Vagina (tissue), 2 donors: ENCODE measurements around the gene SLC25A28. TPM values are rescaled to one million over a fixed set of nuclear protein-coding genes. Genes with fewer than 3 reads are reported as not detected.
A peak's percentile ranks its signal among the peaks of the same experiment; 100 is the strongest.

ENCODE experiments used
- DNase-seq, 2 donors: peaks; one replicate each; pipeline ENCODE4 v3.0.0-alpha.2; 2017; ENCODE audit errors: extremely low spot score in 2 of 2
- H3K27ac ChIP-seq: fragments of 200-600 bp; sonication (generic); one replicate; pipeline ENCODE4 v1.5.1; 2019
- H3K27me3 ChIP-seq: fragments of 200-600 bp; sonication (generic); one replicate; pipeline ENCODE4 v1.5.1; 2019
- H3K36me3 ChIP-seq, 2 donors: fragments of 200-600 bp; sonication (generic); one replicate each; pipeline ENCODE4 v1.5.1; 2017 to 2019
- H3K4me1 ChIP-seq: fragments of 200-600 bp; sonication (generic); one replicate; pipeline ENCODE4 v1.5.1; 2019
- H3K4me3 ChIP-seq, 2 donors: fragments of 200-600 bp; sonication (generic); 1 replicate in 1 of 2; 2 replicates in 1 of 2; pipeline ENCODE4 v1.5.1; 2016 to 2019
- H3K9me3 ChIP-seq: fragments of 200-600 bp; sonication (generic); one replicate; pipeline ENCODE4 v1.5.1; 2019
- POLR2A ChIP-seq, 2 donors: fragments of 450-650 bp; IDR thresholded peaks; one replicate each; pipeline ENCODE4 v1.6.1; 2017; ENCODE audit warnings: antibody characterized with exemption in 2 of 2, mild to moderate bottlenecking in 2 of 2, moderate library complexity in 2 of 2
- POLR2AphosphoS5 ChIP-seq, 2 donors: sonication (generic); formaldehyde crosslinking; IDR thresholded peaks; one replicate each; pipeline ENCODE4 v1.9.0; 2017; ENCODE audit warnings: antibody characterized with exemption in 2 of 2, mild to moderate bottlenecking in 2 of 2, low read depth in 1 of 2; ENCODE audit not compliant: insufficient read depth in 1 of 2
- intact Hi-C: fragments of 100-400 bp; cut with DNase I; formaldehyde crosslinking; loops from one replicate; pipeline ENCODE4 v1.15.1; 2023
- total RNA-seq: library from RNA; depleted of rRNA; stranded (reverse); fragments of >200 nt; gene quantifications from one replicate; pipeline ENCODE4 v1.2.3, GENCODE V29; 2016
- TF ChIP-seq, protein P1 (sequence below), 3 experiments: fragments of 450-650 bp in 2 of 3; fragments of 200-600 bp in 1 of 3; sonication (generic) in 1 of 3; IDR thresholded peaks; one replicate each; pipeline ENCODE4 v1.5.1; 2017 to 2019; ENCODE audit warnings: antibody characterized with exemption in 3 of 3, mild to moderate bottlenecking in 2 of 3, moderate library complexity in 2 of 3

SLC25A28 gene
- total RNA-seq, 1 donor from 2014 or later, result 31.2 TPM

DNA sequence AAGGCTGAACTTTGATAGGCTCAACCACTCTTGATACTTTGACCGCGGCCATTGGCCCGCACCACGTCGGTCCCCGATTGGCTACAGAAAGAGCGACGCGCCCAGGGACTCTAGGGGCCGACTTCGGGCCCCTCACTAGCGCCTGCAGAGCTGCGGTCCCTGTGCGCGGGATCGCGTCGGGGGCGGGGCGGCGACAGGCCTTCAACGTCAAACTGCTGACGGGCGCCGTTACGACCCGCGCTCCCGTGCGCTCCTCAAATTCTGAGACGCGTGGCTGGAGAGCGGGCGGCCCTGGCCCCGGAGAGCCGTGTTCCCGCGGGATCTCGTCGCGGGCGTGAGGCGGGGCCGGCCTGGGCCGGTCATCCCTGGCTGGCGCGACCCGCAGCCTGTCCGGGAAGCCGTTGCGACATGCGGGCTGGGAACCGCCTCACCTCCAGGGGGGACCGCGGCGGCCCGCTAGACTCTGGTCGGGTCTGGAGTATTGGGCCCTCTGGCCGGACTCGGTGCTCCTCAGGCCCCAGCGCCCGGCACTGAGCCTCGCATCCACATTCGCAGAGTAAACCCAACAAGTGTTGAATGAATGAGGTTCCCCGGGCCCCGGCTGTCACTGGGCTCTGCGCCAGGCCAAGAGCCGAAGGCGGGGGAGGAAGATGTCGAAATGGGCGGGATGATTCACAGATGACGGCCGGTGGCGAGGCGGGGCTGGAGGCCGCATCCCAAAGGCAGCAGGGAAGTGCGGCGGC is 643 bp upstream of the SLC25A28 start:
- H3K36me3 ChIP-seq, result no peaks in the 10 kb centered on the region
- peak overlapping the region; percentile 94 to 98 for H3K4me3 ChIP-seq
- H3K4me1 ChIP-seq, result peaks cover 48% of the 10 kb centered on the region
- H3K27me3 ChIP-seq, result no peaks in the 10 kb centered on the region
- H3K9me3 ChIP-seq, result no peaks in the 10 kb centered on the region
- H3K27ac ChIP-seq, result peak overlapping the region; percentile 98
- TF ChIP-seq, protein P1, sequence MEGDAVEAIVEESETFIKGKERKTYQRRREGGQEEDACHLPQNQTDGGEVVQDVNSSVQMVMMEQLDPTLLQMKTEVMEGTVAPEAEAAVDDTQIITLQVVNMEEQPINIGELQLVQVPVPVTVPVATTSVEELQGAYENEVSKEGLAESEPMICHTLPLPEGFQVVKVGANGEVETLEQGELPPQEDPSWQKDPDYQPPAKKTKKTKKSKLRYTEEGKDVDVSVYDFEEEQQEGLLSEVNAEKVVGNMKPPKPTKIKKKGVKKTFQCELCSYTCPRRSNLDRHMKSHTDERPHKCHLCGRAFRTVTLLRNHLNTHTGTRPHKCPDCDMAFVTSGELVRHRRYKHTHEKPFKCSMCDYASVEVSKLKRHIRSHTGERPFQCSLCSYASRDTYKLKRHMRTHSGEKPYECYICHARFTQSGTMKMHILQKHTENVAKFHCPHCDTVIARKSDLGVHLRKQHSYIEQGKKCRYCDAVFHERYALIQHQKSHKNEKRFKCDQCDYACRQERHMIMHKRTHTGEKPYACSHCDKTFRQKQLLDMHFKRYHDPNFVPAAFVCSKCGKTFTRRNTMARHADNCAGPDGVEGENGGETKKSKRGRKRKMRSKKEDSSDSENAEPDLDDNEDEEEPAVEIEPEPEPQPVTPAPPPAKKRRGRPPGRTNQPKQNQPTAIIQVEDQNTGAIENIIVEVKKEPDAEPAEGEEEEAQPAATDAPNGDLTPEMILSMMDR (IDR thresholded peaks at IDR 0.05), result no peak
- TF ChIP-seq POLR2A (IDR thresholded peaks at IDR 0.05) (peak in 1 of 2 donors; percentile 87), POLR2AphosphoS5 (IDR thresholded peaks at IDR 0.05; ENCODE audit: insufficient read depth in 1 of 2, low read depth in 1 of 2) (peak; percentile 44 to 97)
- intact Hi-C loops, result loop anchor here (5.0 kb wide), 1 partner anchor 36 kb away; the partner anchor contains the start of gene ENTPD7
- peak in 1 of 2 donors; percentile 97 for DNase-seq

DNA sequence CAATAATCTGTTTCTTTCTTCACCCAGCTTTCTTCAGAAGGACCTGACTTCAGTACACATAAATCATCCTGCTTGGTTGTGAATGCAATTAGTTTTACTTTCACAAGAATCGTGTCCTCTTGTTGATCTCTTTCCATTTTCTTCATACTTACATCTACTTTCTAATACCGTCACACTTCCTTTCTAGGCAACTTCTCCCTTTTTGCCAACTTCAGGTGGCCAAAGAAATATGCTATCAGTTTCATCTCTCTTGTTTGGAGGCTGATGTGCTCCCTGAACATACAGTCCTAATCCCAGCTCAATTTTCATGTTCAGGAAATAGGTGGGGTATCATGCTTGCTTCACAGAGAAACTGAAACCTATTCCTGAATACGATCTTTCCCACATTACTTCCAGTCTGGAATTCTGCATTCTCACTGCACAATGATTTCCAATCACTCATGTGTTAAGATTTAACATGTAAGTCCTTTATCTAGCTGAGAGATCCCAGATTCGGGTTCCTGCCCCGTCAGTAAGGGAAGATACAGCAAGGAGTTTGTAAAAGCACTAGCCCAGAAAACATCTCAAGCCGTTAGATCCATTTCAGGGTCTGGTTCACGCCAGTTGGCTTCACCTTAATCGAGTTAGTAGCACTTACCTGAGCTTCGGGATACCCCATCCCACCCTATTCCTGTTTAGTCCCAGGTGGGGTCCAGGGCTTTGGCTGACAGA is 994 bp downstream of the SLC25A28 start:
- intact Hi-C loops, result no loop called here
- peaks cover 50% of the 10 kb centered on the region for H3K4me1 ChIP-seq

DNA sequence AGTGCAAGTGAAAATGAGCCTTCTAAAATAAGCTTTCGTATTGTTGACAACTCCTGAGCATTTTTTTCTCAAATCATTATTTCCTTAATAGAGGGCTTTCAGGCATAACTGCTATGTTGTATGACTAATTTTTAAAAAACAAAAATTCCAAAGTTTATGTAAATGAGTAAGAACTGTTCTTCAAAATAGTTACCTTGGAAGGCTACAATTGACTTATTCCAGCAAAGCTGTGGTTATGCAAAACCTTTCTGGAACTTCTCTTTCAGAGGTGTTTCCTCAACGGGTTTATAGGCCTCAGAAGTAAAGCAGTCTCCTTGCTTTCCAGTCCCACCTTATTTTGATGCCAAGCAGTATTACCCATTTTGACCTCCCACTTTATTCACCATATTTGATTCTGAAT is 2.5 kb downstream of the SLC25A28 start:
- peak overlapping the region in 1 of 2 donors; percentile 98 for H3K4me3 ChIP-seq

More for the DNA sequence above, 994 bp downstream of the SLC25A28 start:
- H3K4me3 ChIP-seq, result peak overlapping the region; percentile 94 to 98
- no peak for TF ChIP-seq POLR2A (IDR thresholded peaks at IDR 0.05)
- TF ChIP-seq, protein P1 (IDR thresholded peaks at IDR 0.05), result no peak
- TF ChIP-seq POLR2AphosphoS5 (IDR thresholded peaks at IDR 0.05; ENCODE audit: insufficient read depth in 1 of 2, low read depth in 1 of 2), result no peak
- H3K27me3 ChIP-seq, result no peaks in the 10 kb centered on the region
- no peak for DNase-seq
- H3K9me3 ChIP-seq, result no peaks in the 10 kb centered on the region
- peak overlapping the region; percentile 98 for H3K27ac ChIP-seq
- H3K36me3 ChIP-seq, result no peaks in the 10 kb centered on the region

DNA sequence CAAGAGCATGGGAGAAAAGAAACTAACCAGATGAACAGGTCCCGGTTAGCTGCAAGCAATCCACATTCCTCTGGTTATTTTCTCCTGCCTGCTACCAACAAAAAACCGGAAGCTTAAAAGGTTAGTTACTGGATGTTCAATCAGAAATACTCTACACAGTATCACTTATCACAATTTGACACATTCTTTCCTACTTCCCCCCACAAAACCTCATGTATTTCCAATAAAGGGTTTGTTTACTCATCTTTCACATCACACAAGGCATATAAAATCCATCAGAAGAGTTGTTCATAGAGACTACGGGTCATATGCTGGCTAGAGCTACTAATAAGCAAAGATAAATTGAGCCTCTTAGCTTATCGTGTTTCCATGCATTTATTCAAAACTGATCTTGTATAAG is 4.8 kb downstream of the SLC25A28 start:
- TF ChIP-seq POLR2AphosphoS5 (IDR thresholded peaks at IDR 0.05; ENCODE audit: insufficient read depth in 1 of 2, low read depth in 1 of 2), result no peak
- no peak for TF ChIP-seq POLR2A (IDR thresholded peaks at IDR 0.05)
- TF ChIP-seq, protein P1 (IDR thresholded peaks at IDR 0.05), result no peak

More for the DNA sequence above, 2.5 kb downstream of the SLC25A28 start:
- intact Hi-C loops, result no loop called here
- Histone ChIP-seq H3K27me3 (no peaks in the 10 kb centered on the region), H3K27ac (no peak overlapping the region), H3K9me3 (no peaks in the 10 kb centered on the region), H3K4me1 (peaks cover 55% of the 10 kb centered on the region), H3K36me3 (peaks cover 0 to 14% of the 10 kb centered on the region in 2 donors)
- DNase-seq, result no peak
- no peak for TF ChIP-seq POLR2A (IDR thresholded peaks at IDR 0.05)
- no peak for TF ChIP-seq POLR2AphosphoS5 (IDR thresholded peaks at IDR 0.05; ENCODE audit: insufficient read depth in 1 of 2, low read depth in 1 of 2)
- TF ChIP-seq, protein P1 (IDR thresholded peaks at IDR 0.05), result no peak

More for the DNA sequence above, 4.8 kb downstream of the SLC25A28 start:
- intact Hi-C loops, result no loop called here
- H3K4me1 ChIP-seq, result peaks cover 55% of the 10 kb centered on the region
- H3K4me3 ChIP-seq, result no peak overlapping the region
- peaks cover 0 to 23% of the 10 kb centered on the region in 2 donors for H3K36me3 ChIP-seq
- no peaks in the 10 kb centered on the region for H3K9me3 ChIP-seq
- H3K27me3 ChIP-seq, result no peaks in the 10 kb centered on the region
- H3K27ac ChIP-seq, result no peak overlapping the region
- no peak for DNase-seq
